NCI-H1092 (cell line): ENCODE data around the gene MOB3A.

Experiments
- DNase-seq: peaks from one replicate; lab custom pipeline; 2025; lab: John Stamatoyannopoulos, UW

The MOB3A gene

DNA sequence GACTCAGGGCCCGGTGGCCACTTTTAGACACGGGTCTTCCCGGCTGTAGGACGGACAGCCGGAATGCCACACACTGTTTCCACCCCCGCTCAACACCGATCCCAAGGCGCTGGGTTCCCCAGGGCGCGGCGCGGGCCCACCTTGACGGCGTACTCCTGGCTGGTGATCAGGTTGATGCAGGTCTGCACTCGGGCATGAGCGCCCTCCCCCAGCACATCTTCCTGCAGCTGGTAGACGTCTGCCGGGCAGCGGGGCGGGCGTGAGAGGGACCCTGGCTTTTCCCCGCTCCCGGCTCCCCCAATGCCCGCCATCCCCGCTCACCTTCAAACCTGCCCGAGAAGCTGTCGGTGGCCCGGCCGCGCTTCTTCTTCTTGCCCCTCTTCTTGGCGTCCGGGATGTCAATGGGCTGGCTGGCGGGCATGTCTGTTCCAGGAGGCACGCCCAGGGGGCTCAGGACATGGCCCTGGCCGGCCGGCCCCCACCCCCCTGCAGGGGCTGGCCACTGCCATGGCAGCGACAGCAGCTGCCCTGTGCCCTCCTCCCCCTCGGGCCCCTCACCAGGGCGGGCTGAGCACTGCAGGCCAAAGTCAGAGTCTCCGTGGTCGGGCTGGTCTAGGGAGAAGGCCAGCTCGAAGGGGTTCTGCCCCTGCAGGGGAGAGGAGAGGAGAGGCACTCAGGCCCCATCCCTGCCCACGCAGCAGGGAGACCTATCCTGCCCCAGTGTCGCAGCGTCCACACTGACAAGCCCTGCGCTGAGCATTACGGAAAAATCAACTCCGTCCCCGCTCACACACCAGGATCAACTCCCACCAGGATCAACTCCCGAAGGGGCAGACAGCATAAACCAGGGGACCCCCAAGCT is 49.8 kb downstream of the MOB3A start:
- no peak for DNase-seq

DNA sequence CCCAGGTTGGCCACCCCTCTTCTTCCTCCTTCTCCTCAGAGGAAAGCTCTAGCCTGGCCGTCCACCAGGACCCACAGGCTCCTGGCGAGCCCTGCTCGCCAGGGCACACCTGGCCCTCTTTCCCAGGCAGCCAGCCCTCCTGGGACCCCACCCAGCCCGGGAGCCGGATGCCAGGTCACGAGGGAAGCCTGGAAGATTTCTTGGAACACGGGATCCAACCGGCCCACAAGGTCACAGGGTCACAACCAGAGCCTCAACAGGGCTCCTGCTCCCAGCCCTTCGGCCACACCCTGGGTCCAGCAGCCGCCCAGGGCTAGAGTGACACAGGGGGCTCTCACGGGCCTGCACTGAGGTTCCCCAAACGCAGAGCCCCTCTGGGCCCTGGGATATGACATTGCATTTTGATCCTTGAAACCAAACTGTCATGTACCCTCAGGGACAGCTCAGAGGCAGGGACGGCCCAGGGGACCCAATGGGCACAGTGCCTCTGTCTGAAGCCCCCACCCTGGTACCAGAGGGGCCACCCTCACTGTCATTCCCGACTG is 50.6 kb downstream of the MOB3A start:
- no peak for DNase-seq

DNA sequence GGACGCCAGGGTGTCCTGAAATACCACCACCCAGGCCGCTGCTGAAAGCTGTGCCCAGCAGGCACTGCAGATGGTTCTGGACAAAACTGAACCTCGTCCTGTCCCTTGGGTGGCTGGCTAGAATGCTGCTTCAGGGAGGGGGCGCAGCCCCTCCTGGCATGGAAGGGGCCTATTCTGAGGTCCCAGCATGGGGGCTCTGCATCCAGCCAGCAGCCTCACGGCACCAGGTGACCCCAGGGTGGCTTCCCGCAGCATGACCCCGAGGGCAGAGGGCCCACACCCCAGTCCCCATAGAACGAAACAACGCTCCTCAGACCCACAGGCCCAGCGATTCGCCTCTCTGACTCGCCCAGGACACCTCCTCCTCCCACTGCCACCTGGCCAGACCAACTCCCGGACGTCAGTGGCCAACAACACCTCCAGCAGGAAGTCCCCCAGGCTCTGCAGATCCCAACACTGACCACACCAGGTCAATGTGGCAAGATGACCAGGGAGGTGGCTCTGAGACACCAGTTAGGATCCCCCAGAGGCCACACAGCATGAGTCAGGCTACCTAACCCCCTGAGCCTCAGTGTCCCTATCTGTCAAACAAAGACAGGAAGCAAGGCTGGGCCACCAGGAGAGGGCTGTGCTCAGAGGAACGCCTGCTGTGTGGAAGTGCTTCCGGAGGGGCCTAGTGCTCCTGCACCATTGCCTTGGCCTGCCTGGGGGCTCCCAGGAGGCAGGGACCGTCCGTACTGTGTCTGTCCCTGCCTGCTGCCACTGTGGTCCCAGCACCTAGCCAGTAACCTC is 51.2 kb downstream of the MOB3A start:
- DNase-seq, result no peak

DNA sequence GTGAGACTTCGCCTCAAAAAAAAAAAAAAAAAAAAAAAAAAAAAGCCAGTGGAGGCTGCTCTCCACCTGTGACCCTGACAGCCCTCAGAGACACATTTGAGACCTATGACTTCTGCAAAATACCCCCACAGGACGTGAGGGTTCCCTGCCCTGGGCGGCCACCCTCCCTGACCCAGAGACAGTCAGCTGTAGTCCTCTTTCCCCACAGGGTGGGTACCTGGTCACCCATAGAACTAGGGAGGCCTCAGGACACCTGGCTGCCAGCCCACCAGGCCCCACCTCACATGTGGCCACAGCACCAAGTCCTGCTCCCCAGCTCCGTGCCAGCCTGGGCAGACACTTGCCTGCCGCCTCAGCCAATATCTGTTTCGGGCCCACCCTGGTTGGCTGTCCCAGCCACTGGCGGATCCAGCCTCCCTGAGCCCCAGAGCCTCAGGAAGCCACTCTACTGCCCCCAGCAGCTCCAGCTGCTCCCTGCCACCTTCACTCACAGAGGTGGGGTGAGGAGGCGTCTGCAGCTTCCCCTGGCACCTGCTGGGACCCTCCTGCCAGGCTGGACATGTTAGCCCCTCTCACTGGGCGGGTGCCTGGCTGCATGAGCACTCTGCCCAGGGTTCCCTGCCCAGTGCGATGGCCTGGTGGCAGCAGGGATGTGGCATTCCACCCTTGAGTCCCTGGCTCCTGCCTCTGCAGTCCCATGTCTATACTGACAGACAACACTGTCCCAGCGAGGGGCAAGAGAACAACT is 52.0 kb downstream of the MOB3A start:
- DNase-seq, result no peak

DNA sequence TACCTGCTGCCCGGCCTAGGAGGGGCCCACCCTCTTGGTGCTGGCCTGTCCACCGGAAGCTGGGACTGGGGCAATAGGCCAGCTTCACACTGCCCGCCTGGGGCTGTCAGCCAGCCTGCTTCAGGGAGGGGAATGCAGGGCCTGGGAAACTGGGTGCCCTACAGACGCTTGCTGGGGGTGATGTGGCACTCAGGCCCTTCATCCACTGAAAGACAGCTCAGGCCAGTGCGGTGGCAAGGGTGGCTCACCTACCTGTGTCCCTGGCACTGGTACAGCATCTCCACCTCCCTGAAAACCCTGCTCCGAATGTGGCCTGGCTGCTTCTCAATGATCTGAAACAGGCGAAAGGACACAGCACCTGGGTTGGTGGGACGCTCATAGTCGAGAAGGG is 52.9 kb downstream of the MOB3A start:
- no peak for DNase-seq

DNA sequence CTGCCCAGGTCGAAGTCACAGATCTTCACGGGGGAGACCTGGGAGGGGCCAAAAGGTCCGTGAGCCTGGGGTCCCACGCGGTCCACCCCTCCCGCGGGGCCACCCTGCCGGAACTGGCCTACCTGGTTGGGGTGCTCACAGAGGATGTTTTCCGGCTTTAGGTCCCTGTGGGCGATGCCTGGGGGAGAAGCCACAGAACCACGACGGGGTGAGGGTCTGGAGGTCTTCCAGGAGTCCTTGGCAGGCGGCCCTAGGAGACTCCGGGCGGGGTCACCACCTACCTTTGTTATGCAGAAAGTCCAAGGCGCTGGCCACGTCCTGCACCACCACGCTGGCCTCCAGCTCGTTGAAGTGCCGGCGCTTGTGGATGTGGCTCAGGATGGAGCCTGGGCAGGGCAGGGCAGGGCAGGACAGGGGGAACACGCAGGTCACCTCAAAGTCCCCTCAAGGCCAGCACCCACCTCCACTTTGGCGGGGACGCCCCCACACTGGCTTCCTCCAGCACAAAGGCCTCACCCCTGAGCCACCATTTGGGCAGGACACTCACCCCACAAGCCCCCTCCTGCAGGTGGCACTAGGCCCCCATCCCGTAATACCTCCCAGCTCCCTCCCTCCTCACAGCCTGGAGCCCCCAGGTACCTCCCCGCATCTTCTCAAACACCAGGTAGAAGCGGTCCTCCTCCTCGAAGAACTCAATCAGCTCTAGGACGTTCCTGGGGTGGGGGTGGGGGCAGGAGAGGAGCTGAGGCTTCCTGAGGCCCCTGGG is 53.5 kb downstream of the MOB3A start:
- peak; percentile 25 for DNase-seq

DNA sequence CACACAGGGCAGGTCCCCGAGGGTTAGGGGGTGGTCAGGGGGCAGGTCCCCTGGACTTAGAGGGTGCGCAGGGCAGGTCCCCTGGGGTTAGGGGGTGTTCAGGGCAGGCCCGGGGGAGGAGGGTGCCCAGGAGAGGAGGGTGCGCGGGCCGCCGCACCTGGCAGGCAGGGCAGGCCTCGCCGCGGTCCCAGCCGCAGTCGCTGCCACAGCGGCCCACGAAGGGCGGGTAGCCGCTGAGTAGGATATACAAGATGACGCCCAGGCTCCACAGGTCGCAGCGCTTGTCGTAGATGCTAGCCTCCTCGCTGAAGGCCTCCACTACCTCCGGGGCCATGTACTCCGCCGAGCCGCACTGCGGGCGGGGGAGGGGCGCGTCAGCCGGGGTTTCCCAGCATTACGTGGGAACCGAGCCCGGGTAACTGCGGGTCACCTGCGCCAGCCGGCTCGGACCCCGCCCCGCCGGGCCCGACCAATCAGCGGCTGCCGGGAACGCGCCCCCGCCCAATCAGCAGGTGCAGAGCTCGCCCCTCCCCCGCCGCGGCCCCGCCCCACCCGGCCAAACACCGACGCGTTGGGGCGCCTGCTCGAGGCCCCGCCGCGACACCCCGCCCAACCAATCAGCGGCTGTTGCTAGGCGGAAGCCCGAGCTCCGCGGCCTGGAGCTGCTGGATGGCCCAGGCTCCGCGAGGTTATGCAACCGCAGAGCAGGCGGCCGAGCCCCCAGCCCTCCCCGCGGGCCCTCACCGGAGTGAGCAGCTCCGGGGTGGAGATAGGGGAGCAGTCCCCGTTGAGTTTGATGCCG is 54.2 kb downstream of the MOB3A start:
- DNase-seq, result peak; percentile 94

DNA sequence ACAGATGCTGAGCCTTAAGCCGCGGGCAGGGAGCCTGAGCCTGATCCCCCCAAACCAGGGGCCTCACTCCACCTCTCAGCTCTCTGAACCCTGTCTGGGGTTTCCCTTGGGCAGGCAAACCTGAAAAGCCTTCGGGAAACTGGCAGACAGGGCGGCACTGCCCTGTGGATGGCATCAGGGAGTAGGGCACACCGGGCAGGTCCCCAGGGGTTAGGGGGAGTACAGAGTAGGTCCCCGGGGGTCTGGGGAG is 54.8 kb downstream of the MOB3A start:
- no peak for DNase-seq

DNA sequence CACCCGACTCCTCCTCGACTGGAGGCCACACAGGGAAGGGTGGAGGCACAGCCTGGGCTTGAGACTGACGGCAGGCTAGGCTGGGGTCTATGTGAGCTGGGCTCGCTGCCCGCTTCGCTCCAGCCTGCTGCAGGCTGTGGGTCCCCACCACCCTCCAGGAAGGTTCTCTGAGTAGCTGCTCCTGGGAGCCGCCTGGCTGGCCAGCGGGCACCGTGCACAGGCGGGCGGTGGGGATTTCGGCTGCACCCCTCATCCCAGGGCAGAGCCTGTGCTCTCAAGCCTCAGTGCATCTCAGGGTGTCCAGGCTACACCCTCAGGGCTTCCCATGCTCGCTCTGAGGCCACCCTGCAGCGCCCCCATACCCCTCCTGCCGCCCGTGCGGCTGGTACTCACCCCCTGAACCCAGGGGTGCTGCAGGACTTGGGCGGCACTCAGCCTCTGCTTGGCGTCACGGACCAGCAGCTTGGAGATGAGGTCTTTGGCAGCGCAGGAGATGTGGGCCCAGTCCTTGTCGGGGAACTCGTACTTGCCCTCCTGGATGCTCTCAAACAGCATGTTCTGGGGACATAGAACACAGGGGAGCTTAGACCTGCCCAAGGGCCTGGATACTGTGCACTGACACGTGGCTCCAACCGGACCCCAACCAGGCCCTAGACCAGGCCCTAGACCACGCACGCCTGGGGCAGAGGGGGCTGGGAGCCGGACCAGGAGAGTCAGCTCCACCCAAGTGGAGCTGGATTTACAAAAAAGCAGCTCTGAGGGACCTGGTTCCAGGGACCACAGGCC is 55.3 kb downstream of the MOB3A start:
- no peak for DNase-seq

DNA sequence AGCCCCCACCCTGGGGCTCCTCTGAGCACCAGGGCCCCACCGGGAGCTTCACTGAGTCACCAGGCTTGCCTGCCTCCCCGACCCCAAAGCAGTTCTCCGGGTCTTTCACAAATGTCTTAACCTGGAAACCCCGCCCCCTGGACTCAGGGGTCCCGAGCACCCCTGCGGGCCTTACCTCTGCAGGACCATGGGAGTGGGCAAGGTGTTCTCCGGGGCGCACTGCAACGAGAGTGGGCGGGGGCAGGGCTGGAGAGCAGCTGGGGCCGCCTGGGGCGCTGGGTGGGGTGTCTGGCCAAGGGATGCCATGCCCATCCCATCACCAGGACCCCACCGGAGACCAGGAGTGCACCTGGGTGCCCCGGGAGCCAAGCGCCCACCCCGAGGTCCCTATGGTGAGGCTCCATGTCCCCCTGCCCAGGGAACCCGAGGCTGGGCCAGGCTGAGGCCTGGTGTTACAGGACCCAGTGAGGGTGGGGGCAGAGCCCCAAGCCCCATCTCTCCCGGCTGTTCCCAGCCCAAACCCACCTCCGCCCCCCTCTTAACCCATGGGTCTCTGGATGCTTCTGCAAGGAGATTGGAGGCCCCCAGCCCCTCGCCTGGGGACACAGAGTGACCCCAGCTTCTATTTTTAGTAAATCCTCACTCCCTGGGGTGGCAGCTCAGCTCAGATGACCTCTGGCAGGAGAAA is 56.0 kb downstream of the MOB3A start:
- DNase-seq, result no peak

DNA sequence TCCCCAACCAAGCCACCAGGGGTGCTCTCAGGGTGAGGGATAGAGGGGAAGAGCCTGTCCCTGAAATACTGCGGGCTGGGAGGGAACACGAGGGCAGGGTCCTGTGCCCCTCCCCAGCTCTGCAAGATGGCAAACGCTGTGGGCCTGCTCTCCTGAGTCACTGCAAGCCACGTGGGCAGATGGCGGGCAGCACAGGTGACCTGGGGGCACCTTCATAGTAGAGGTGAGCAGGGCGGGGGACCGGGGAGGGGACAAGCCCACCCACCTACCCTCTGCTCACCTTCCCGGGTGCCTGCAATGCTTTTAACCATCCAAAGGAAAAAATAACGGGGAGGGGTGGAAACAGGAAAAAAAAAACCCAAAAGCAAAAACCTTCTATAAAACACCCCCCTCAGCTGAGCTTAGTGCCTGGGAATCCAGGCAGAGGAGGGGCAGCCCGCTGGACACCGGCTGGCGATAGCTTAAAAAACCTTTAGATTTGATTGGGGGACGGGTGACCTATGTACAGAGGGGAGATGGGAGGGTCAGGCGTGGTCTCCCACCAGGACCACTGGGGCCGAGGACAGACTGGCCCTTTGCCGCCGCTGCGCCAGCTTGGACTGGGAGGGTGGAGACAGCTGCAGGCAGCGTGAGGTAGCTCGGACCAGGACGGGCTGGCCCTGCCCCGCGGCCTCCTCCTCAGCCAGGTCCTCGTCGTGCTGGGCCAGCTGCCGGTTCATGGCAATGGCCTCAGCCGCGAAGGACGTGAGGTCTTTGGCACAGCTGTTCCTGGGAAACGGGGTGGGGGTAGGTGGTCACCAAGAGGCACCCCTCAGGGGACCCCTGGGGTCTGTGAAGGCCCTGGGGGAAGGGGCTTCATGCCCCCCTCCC is 56.8 kb downstream of the MOB3A start:
- DNase-seq, result no peak

DNA sequence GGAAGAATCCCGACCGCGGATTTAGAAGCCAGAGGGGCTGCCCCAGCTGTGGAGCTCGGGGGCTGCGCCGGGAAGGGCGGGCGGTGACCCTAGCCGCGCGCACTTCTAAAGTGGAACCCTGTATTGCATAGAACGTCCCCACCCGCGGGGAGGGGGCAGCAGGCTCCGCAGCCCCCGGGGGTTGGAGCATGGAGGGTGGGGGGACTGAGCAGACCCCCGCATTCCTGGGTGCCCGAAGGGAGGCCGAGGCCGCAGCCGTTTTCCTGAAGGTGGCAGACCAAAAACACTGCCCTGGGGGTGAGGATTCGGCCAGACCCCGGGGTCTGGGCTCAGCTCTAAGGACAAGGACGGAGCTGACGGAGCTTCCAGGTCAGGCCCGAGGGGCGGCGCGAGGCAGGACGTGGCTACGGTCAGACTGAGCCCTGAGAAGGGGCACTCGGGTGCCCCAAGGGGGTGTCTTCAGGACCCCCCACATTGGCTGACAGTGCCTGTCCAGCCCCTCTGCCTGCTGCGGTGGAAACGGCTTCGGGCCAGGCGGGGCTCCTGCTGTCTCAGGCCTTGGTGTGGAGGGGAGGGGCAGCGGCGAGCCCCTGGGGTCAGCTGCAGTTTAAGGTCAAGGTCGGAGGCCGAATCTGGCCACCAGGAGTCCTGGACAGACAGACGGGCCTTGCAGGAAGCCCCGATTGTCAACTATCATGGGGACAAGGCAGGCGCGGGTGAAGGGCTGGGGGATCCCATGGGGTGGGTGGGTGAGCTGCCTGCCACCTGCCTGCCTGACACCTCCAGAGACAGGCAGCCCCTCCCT is 57.6 kb downstream of the MOB3A start:
- no peak for DNase-seq

DNA sequence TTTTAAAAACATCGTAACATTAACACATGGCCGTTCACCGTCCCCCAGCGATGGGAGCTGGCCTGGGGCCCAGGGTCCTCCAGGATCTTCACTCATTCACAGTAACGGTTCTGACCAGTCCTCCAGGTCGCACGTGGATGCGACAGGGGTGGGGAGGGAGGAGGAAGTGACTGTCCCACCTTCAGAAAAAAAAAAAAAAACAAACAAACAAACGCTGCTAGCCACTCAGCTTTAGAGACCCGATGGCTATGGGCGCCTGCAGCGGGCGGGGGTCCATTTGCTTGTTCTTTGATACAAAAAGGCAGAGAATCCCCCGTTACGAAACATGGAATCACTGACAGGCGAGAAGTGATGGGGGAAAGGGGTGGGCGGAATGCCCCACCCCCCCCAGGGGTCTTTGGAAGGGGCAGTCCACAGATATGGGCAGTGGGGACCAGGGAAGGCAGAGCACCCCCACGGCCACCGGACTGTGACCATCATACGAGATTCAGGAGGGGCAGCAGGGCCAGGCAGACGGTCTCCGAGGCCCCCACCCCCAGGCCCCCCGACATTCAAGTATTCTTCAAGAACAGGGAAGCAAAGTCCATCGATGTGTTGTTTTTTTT is 58.4 kb downstream of the MOB3A start:
- no peak for DNase-seq

DNA sequence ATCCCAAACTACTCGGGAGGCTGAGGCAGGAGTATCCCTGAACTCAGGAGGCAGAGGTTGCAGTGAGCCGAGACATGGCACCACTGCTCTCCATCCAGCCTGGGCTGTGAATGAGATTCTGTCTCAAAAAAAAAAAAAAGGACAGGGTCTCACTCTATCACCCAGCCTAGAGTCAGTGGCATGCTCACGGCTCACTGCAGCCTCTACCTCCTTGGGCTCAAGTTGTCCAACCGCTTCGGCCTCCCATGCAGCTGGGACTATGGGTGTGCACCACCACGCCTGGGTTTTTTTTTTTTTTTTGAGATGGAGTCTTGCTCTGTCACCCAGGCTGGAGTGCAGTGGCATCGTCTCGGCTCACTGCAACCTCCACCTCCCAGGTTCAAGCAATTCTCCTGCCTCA is 59.7 kb downstream of the MOB3A start:
- no peak for DNase-seq

DNA sequence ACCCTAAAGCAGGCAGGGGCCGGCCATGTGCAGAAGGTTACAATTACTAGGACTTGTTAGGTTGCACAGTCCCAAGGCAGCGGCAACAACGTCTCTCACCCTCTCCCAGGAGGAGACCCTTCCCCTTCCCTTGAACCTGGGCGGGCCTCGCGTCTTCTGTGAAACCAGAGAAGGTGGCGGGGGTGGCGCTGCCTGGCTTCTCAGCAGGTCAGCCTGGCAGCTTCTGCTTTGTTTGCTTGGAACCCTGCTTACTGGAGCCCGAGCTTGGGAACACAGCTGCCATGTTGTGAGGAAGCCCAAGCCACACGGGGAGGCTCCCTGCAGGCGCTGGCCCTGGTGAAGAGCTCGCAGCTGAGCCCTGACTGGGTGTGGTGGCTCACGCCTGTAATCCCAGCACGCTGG is 60.5 kb downstream of the MOB3A start:
- no peak for DNase-seq

DNA sequence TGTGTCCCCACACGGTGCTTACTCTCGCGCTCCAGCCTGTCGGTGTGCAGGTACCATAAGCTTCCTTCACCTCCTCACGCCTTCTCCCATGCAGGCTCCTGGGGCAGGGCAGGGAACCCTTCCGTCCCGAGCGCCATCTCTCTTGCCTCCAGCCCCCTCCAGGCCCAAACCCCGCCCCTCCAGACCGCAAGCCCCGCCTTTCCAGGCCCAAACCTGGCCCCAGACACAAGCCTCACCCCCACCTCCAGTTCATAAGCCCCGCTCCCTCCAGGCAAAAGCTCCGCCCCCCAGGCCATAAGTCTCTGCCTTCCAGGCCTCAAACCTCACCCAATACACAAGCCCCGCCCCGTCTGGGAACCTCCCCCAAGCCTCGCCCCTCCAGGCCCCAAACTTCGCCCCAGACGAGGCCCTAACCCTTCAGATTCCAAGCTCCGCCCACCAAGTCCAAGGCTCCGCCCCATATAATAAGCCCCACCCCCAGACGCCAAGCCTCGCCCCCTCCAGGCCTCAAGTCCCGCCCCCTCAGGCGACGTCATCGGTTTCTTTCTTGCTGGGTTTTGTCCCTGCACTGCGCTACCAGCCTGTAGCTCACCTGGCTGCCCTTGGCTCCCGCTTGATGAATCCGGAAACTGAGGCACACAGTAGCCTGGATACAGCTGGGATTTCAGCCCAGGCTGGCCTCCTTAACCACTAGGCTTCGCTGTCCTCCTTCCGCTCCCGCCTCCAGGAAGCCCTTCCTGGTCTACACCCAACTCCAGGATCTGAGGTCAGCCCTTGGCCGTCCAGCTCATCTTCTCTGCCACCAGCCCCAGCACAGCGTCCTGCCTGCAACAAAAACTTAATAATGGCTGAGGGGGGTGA is 61.2 kb downstream of the MOB3A start:
- no peak for DNase-seq
